GM18873 (cell line): Measurements from ENCODE around the gene PRTG.
"Not testable (repeated sequence)": the region's sequence is repeated elsewhere in the genome, so short reads cannot be mapped to it uniquely, and the experiment has no call there.

ENCODE experiments used
- ATAC-seq: cut with Tn5 transposase; IDR thresholded peaks from one replicate; pipeline ENCODE4 v1.9.1; 2021; ENCODE audit warnings: mild to moderate bottlenecking, moderate library complexity, moderate number of reproducible peaks; ENCODE audit not compliant: unreplicated experiment, low FRiP score

Gene PRTG

GRCh38 chr15:55707518-55707917 lies 35.4 kb downstream of the PRTG start:
- ATAC-seq = no peak

- no peak for ATAC-seq
Observed at GRCh38 chr15:55703873-55704301, 39.1 kb downstream of the PRTG start.

DNA sequence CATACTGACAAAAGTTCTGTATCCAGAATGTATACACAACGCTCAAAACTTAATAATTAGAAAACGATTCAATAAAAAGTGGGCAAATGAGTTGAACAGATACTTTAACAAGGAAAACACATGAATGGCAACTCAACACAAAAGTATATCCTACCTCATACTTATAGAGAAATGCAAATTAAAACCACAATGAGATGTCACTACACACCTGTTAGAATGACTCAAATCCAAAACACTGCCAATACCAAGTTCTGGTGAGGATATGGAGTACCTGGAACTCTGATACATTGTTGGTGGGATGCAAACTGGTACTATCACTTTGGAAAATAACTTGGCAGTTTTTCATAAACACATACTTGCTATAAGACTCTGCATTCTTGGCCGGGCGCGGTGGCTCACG lies 42.1 kb downstream of the PRTG start:
- no peak for ATAC-seq

DNA sequence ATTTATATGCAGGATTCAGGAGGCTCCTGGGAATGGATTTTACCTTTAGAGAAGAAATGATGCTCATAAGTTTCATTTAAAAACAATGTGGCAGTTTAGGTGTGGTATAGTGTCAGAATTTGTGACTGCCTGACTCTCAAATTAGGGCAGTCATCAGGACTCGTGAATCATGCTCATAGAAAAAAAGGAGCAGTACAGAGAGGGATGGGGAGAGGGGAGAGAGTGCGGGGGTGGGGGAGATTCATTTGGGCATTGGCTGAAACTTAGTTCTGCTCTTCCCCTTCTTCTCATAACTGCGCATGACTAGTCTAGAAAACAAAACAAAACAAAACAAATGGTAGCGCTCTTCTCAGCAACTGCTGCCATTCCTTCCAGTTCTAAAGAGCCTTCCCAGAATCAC lies 44.3 kb downstream of the PRTG start:
- ATAC-seq = no peak

DNA sequence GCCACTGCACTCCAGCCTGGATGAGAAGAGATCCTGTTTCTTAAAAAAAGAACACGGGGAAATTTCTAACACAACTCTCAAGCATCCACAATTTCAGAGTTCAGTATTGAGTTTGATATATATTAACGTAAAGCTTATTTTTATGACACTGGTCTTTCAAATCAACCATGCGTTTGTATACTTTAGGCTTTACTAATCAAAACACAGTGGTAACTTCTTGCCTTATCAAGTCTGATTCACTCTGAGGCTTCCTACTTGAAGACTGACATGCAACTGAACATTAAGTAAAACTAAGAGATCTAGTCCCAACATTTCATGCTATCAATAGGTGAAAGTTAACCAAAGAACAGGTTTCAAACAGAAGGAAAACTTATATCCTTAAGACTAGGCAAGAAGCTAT lies 46.7 kb downstream of the PRTG start:
- ATAC-seq = no peak

- no peak for ATAC-seq
Observed at GRCh38 chr15:55695432-55695831, 47.5 kb downstream of the PRTG start.

DNA sequence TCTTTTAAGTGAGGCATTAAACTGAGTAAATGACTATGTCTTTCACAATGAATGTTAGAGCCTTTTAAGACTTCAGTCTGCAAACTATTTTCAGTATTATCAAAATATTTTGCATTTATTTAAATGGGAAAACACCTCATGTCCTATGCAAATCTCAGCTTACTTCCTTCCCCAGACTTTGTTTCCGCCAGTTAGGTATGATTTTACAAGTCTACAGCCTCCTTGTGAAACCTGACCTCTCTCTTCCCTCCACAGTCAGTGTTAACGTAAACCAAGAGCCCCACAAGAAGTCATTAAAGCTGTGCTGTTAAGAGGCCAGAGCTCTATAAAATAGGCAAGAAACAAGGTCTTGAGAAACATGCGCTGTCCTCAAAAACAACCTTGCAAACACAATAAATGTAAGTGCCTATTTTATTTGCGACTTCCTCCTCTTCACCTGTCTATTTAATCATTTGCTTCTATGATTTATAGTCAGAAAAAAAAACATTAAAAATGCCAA lies 48.3 kb downstream of the PRTG start:
- ATAC-seq = peak; percentile 96

- not testable (repeated sequence) for ATAC-seq
Observed at GRCh38 chr15:55693116-55693515, 49.8 kb downstream of the PRTG start.

- ATAC-seq = no peak
Observed at GRCh38 chr15:55687792-55688191, 55.2 kb downstream of the PRTG start.

DNA sequence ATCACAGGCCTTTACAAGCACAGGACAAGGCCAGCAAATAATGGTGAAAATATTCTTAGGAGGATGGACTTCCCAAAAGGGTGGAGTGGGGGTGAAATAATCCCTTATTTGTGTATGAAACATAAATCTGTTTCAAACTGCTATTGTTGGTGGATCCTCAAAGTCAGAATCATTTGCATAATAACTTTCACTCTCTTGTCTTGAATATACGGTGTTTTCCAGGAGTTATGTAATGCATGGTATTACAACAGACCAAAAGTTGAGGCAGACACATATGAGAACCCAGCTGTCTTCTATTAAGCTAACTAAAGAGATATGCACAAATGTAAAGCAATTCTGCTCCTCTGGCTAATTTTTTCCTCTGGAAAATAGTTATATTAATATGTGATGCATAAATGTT lies 57.7 kb downstream of the PRTG start:
- ATAC-seq = peak; percentile 61

DNA sequence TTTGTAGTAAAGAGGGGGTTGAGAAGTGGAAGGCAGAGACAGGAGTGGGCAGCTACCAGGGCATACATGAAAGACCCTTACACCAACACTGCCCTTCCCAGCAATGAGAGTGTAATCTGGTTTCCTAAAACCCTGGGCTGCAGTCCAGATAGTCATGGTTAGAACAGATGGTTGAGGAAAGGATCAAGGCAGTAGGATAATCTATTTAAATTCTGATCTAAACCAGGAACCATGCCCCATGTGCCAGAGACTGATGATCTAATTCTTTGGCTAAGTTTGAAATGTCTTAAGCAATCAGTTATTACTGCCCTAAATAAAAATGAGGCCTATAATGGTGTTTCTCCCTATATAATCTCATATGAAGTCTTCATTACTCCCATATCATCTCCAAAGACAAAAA lies 59.6 kb downstream of the PRTG start:
- ATAC-seq = no peak

- no peak for ATAC-seq
Observed at GRCh38 chr15:55681631-55682030, 61.3 kb downstream of the PRTG start.

GRCh38 chr15:55676507-55676906 lies 66.4 kb downstream of the PRTG start:
- no peak for ATAC-seq

DNA sequence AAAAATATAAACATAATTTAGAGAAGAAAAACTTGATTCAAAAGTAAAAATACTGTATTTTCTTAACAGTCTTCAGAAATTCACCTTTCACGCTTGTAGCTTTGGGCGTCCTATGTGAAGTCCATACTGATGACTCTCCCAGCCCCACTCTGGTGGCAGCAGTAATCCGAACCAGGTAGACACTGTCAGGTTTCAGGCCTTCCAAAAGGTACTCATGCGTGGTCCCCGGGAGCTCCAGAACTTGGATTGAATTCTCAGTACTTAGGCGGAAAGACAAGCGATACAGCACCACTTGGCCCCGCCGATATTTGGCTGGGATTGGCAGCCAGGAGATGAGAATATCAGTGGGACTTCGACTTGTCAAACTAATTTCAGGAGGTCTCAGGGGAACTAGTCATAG lies 69.7 kb downstream of the PRTG start:
- ATAC-seq = no peak

DNA sequence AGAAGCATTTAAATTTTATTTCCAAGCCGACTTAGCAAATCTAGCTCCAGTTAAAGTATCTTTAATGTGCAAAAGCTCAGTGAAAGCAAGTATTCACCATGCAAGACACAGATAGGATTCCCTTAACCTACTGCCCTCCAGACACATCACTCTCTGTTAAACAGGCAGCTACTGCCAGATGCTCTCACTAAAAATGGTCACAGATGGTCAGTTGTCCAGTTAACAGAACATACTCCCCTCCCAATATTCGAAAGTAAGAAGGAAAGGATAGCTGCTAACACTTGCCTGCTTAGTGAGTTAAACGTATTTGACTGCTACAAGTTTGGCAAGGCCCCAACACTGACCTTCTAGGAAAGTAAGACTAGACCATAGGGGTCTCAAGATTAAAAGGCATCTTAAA lies 73.7 kb downstream of the PRTG start:
- no peak for ATAC-seq

- ATAC-seq = no peak
Observed at GRCh38 chr15:55665605-55666227, 77.2 kb downstream of the PRTG start.

- ATAC-seq = no peak
Observed at GRCh38 chr15:55661428-55661827, 81.5 kb downstream of the PRTG start.

GRCh38 chr15:55660153-55660552 lies 82.8 kb downstream of the PRTG start:
- no peak for ATAC-seq

DNA sequence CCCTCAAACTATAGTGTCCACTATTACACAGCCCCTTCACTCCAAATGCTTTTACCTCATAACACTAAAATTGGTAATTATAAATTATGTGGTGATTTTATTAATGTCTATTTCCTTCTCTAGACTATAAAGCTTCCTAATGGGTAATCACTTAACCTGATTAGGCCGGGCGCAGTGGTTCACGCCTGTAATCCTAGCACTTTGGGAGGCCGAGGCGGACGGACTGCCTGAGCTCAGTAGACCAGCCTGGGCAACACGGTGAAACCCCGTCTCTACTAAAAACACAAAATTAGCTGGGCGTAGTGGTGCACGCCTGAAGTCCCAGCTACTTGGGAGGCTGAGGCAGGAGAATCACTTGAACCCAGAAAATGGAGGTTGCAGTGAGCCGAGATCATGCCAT lies 83.5 kb downstream of the PRTG start:
- ATAC-seq = no peak

DNA sequence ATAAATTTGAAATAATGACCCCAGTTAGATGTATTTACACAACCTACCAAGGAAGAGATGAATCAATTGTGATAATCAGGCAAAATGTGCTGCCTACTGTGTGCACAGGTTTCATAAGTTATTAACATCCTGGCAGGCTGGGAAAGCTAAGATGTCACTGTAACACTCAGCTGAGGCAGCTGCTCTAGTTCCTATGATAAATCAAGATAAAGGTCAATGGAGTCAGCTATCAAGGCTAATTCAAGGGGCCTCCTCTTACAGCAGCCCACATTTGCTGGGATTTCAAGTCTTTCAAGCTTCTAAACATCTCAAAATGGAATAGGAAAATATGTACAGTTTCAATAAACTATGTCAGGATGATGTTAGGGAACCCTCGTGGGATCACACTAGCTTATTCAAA lies 84.1 kb downstream of the PRTG start:
- no peak for ATAC-seq

DNA sequence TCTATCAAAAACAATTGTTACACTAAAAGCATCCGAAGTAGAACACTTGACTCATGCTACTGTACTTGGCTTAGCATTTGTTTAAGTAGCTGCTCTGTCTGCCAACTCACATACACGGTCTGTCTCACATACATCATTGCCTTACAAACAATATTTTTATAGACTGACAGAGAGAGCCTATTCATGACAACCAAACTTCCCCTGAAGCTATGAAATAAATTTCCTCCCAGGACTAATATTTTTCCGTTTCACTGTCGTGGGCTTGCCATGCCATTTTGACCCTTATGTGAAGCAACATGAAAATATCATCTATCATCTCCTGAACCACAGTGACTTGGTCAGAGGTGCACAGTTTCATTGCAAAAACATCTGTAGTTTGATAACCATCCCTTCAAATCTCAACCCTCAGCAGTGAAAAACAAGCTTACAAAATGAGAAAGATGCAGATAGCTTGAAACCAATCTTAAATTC lies 88.4 kb downstream of the PRTG start:
- no peak for ATAC-seq

GRCh38 chr15:55652909-55653495 lies 90.0 kb downstream of the PRTG start:
- no peak for ATAC-seq
